T-cell (primary cell): ENCODE measurements around the gene ESR1. TPM values are rescaled to one million over a fixed set of nuclear protein-coding genes. Genes with fewer than 3 reads are reported as not detected.

Experiments used
- ATAC-seq, 4 experiments: fragments of 200-7000 bp in 3 of 4; fragments of 150-1000 bp in 1 of 4; cut with Tn5 transposase; replicated peaks in 1 of 4; 1 replicate in 3 of 4; 2 replicates in 1 of 4; pipeline ENCODE4 v1.10.0; 2021; ENCODE audit warnings: moderate library complexity in 3 of 4, mild to moderate bottlenecking in 2 of 4, moderate number of reproducible peaks in 1 of 4
- CTCF ChIA-PET, 2 donors: fragments of 300-600 bp; sonication (Branson Sonifier 250); formaldehyde crosslinking; loops; one replicate each; lab custom pipeline; 2022; ENCODE audit warnings: antibody characterized with exemption in 2 of 2; lab: Charles Lee
- POLR2A ChIA-PET, 2 donors: fragments of 300-600 bp; sonication (Branson Sonifier 250); formaldehyde crosslinking; loops; one replicate each; lab custom pipeline; 2022; ENCODE audit warnings: antibody characterized with exemption in 2 of 2; lab: Charles Lee
- DNase-seq, 35 experiments: peaks; one replicate each; pipeline versions ENCODE4 v3.0.0 to v3.0.0-alpha.2; 2013 to 2023
- H3K27ac ChIP-seq: one replicate; pipeline ENCODE4 v1.5.1; 2013; ENCODE audit warnings: low read length
- H3K27me3 ChIP-seq, 2 experiments: replicated peaks in 1 of 2; 1 replicate in 1 of 2; 2 replicates in 1 of 2; pipeline versions ENCODE4 v1.6.1 to v1.7.0; 2013; ENCODE audit warnings: low read length in 1 of 2, mixed read lengths in 1 of 2; ENCODE audit not compliant: control insufficient read depth in 2 of 2, insufficient read depth in 2 of 2; ENCODE audit errors: extremely low read depth in 1 of 2
- H3K36me3 ChIP-seq, 2 donors: 1 replicate in 1 of 2; 2 replicates in 1 of 2; pipeline versions ENCODE4 v1.6.1 to v1.7.0; 2013; ENCODE audit warnings: low read length in 1 of 2; ENCODE audit not compliant: control insufficient read depth in 2 of 2, insufficient read depth in 1 of 2; ENCODE audit errors: extremely low read depth in 1 of 2
- H3K4me1 ChIP-seq, 2 experiments: 1 replicate in 1 of 2; 2 replicates in 1 of 2; pipeline versions ENCODE4 v1.6.1 to v1.7.0; 2013; ENCODE audit warnings: low read length in 2 of 2, mixed read lengths in 1 of 2; ENCODE audit not compliant: insufficient read depth in 2 of 2, control insufficient read depth in 1 of 2; ENCODE audit errors: extremely low read depth in 1 of 2
- H3K4me3 ChIP-seq, 2 donors: 1 replicate in 1 of 2; 2 replicates in 1 of 2; pipeline versions ENCODE4 v1.5.1 to v1.7.0; 2013; ENCODE audit warnings: mild to moderate bottlenecking in 2 of 2, low read length in 1 of 2, moderate library complexity in 1 of 2; ENCODE audit not compliant: control insufficient read depth in 1 of 2; ENCODE audit errors: extremely low read depth in 1 of 2
- H3K9me3 ChIP-seq: 2 replicates; pipeline ENCODE4 v1.7.0; 2013
- H3K27ac Mint-ChIP-seq, 2 donors: one replicate each; pipeline ENCODE4 v1.8.0; 2020 to 2021; ENCODE audit warnings: mild to moderate bottlenecking in 2 of 2, mixed read lengths in 2 of 2
- H3K27me3 Mint-ChIP-seq, 2 donors: one replicate each; pipeline ENCODE4 v1.8.0; 2021 to 2022; ENCODE audit warnings: mixed read lengths in 2 of 2
- H3K36me3 Mint-ChIP-seq: one replicate; pipeline ENCODE4 v1.8.0; 2021; ENCODE audit warnings: mixed read lengths
- H3K4me1 Mint-ChIP-seq, 3 donors: one replicate each; pipeline ENCODE4 v1.8.0; 2020 to 2022; ENCODE audit warnings: mixed read lengths in 3 of 3, mild to moderate bottlenecking in 1 of 3
- H3K4me3 Mint-ChIP-seq, 3 donors: one replicate each; pipeline ENCODE4 v1.8.0; 2020 to 2022; ENCODE audit warnings: mild to moderate bottlenecking in 3 of 3, mixed read lengths in 3 of 3, moderate library complexity in 3 of 3
- H3K9me3 Mint-ChIP-seq, 3 donors: one replicate each; pipeline ENCODE4 v1.8.0; 2020 to 2022; ENCODE audit warnings: mixed read lengths in 3 of 3
- WGBS: methylation state at CpG from one replicate; pipeline ENCODE4 v1.1.5; 2013; ENCODE audit warnings: missing lambda C conversion rate; ENCODE audit not compliant: insufficient coverage; 5-methylcytosine and 5-hydroxymethylcytosine counted together
- total RNA-seq, 35 experiments: library from RNA in 6 of 35; stranded (reverse) in 6 of 35; fragments of 120-200 nt in 1 of 35; gene quantifications; one replicate each; pipeline versions ENCODE4 v1.2.1 to v1.2.4 and lab custom pipeline; 2013 to 2026

ESR1 gene
- total RNA-seq, 5 donors from 2014 or later (not counting 1 experiment from before 2014, with no cell fraction given): 1.5 to 7.3 (median 5.8) TPM

- peaks cover 6% of the 10 kb centered on the region for H3K36me3 Mint-ChIP-seq
- Histone ChIP-seq H3K4me1 (no peaks in the 10 kb centered on the region), H3K36me3 (no peaks in the 10 kb centered on the region), H3K9me3 (no peaks in the 10 kb centered on the region), H3K27me3 (no peaks in the 10 kb centered on the region), H3K4me3 (no peak overlapping the region), H3K27ac (no peak overlapping the region)
- no peaks in the 10 kb centered on the region for H3K9me3 Mint-ChIP-seq
- 33% methylated on average over 1 of the region's 3 CpGs for WGBS
- ChIA-PET POLR2A (no interaction called here), CTCF (no interaction called here)
- ATAC-seq (no peak), DNase-seq (no peak)
- no peak overlapping the region for H3K27ac Mint-ChIP-seq
- peaks cover 0 to 3% of the 10 kb centered on the region in 2 donors for H3K27me3 Mint-ChIP-seq
- no peaks in the 10 kb centered on the region for H3K4me1 Mint-ChIP-seq
- no peak overlapping the region for H3K4me3 Mint-ChIP-seq
These were observed 25.2 kb downstream of the ESR1 start for GRCh38 chr6:151832710-151833109.

DNA sequence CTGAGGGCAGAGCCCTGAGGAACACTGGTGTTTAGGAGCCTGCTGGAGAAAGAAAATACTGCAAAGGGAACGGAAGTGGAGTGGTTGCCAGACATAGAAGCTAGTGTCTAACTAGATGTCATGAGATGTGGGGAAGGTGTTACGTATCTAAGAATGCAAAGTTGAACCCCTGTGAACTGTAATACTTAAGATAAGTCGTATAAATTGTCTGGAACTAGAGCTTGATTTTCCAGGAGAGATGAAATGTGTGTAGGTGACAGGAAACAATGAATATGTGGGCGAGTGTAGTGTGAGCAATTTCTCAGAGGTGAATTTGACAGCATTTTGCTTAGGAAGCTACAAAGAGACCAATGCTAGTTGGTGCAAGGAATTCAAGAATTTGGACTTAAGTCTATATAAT, 27.9 kb downstream of the ESR1 start:
- ChIA-PET CTCF (no interaction called here), POLR2A (no interaction called here)
- H3K27ac ChIP-seq: no peak overlapping the region
- no peaks in the 10 kb centered on the region for H3K36me3 ChIP-seq
- no peak for ATAC-seq
- H3K36me3 Mint-ChIP-seq: peaks cover 6% of the 10 kb centered on the region
- H3K27me3 ChIP-seq: no peaks in the 10 kb centered on the region
- H3K4me1 ChIP-seq: no peaks in the 10 kb centered on the region
- no peaks in the 10 kb centered on the region for H3K9me3 Mint-ChIP-seq
- DNase-seq: no peak
- H3K27ac Mint-ChIP-seq: no peak overlapping the region
- no peak overlapping the region for H3K4me3 ChIP-seq
- no peak overlapping the region for H3K4me3 Mint-ChIP-seq
- no peaks in the 10 kb centered on the region for H3K4me1 Mint-ChIP-seq
- 49% methylated on average over 4 of the region's 4 CpGs for WGBS
- no peaks in the 10 kb centered on the region for H3K9me3 ChIP-seq
- peaks cover 0 to 3% of the 10 kb centered on the region in 2 donors for H3K27me3 Mint-ChIP-seq

GRCh38 chr6:151837223-151837622, 29.7 kb downstream of the ESR1 start:
- WGBS: 71% methylated on average over 1 of the region's 5 CpGs

GRCh38 chr6:151842816-151843215, 35.3 kb downstream of the ESR1 start:
- CTCF ChIA-PET: no interaction called here
- Mint-ChIP-seq H3K27ac (no peak overlapping the region), H3K4me1 (no peaks in the 10 kb centered on the region), H3K36me3 (peaks cover 10% of the 10 kb centered on the region), H3K27me3 (no peaks in the 10 kb centered on the region), H3K9me3 (no peaks in the 10 kb centered on the region), H3K4me3 (no peak overlapping the region)
- 83% methylated on average over 1 of the region's 2 CpGs for WGBS
- H3K4me1 ChIP-seq: no peaks in the 10 kb centered on the region
- DNase-seq (no peak), ATAC-seq (no peak)
- no peak overlapping the region for H3K27ac ChIP-seq
- H3K4me3 ChIP-seq: no peak overlapping the region
- no peaks in the 10 kb centered on the region for H3K9me3 ChIP-seq
- no peaks in the 10 kb centered on the region for H3K36me3 ChIP-seq
- H3K27me3 ChIP-seq: no peaks in the 10 kb centered on the region
- POLR2A ChIA-PET: no interaction called here

More at GRCh38 chr6:151837223-151837622, 29.7 kb downstream of the ESR1 start:
- Mint-ChIP-seq H3K36me3 (peaks cover 6% of the 10 kb centered on the region), H3K27ac (no peak overlapping the region), H3K4me3 (no peak overlapping the region), H3K4me1 (no peaks in the 10 kb centered on the region), H3K9me3 (no peaks in the 10 kb centered on the region), H3K27me3 (peaks cover 0 to 3% of the 10 kb centered on the region in 2 donors)
- CTCF ChIA-PET: interaction anchor here in 1 of 2 donors (0.7 kb wide), 1 partner anchor 429 kb away, joined by 5 read pairs; no protein-coding TSS in a partner anchor
- H3K9me3 ChIP-seq: no peaks in the 10 kb centered on the region
- no peak overlapping the region for H3K4me3 ChIP-seq
- no peaks in the 10 kb centered on the region for H3K4me1 ChIP-seq
- no peak for DNase-seq
- POLR2A ChIA-PET: no interaction called here
- H3K27me3 ChIP-seq: no peaks in the 10 kb centered on the region
- H3K27ac ChIP-seq: no peak overlapping the region
- no peak for ATAC-seq
- H3K36me3 ChIP-seq: no peaks in the 10 kb centered on the region

DNA sequence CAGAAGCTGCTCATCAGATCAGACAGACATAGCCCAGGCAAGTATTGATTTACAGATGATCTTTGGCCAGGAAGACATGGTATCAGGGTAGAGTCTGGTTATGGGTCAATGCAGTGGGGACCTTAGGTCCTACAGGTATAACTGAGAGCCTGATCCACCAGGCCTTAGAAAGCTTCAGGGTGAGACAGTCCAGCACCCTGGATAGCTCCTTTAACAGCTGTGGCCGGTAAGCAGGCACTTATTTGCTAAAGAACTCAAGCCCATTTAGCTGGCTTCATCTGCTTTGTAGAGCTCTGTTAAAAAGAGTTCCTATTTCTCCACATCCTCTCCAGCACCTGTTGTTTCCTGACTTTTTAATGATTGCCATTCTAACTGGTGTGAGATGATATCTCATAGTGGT, 39.6 kb downstream of the ESR1 start:
- Histone ChIP-seq H3K4me3 (no peak overlapping the region), H3K36me3 (no peaks in the 10 kb centered on the region), H3K4me1 (no peaks in the 10 kb centered on the region), H3K9me3 (no peaks in the 10 kb centered on the region), H3K27me3 (no peaks in the 10 kb centered on the region), H3K27ac (no peak overlapping the region)
- peak in 1 of 35 experiments; percentile 1 for DNase-seq
- no peak for ATAC-seq
- no peak overlapping the region for H3K27ac Mint-ChIP-seq
- no peak overlapping the region for H3K4me3 Mint-ChIP-seq
- no peaks in the 10 kb centered on the region for H3K27me3 Mint-ChIP-seq
- H3K36me3 Mint-ChIP-seq: peaks cover 10% of the 10 kb centered on the region
- H3K9me3 Mint-ChIP-seq: no peaks in the 10 kb centered on the region
- ChIA-PET CTCF (no interaction called here), POLR2A (no interaction called here)
- H3K4me1 Mint-ChIP-seq: no peaks in the 10 kb centered on the region
- WGBS: 100% methylated on average over 1 of the region's 1 CpG

GRCh38 chr6:151850479-151851003, 43.1 kb downstream of the ESR1 start:
- no peak for ATAC-seq
- Mint-ChIP-seq H3K9me3 (no peaks in the 10 kb centered on the region), H3K4me3 (no peak overlapping the region), H3K27me3 (no peaks in the 10 kb centered on the region), H3K36me3 (no peaks in the 10 kb centered on the region), H3K27ac (no peak overlapping the region), H3K4me1 (no peaks in the 10 kb centered on the region)
- H3K4me3 ChIP-seq: no peak overlapping the region
- no peaks in the 10 kb centered on the region for H3K4me1 ChIP-seq
- H3K27me3 ChIP-seq: no peaks in the 10 kb centered on the region
- ChIA-PET CTCF (no interaction called here), POLR2A (no interaction called here)
- no peak for DNase-seq
- H3K9me3 ChIP-seq: no peaks in the 10 kb centered on the region
- WGBS: 95% methylated on average over 4 of the region's 5 CpGs
- no peak overlapping the region for H3K27ac ChIP-seq
- H3K36me3 ChIP-seq: no peaks in the 10 kb centered on the region

- POLR2A ChIA-PET: no interaction called here
- Histone ChIP-seq H3K4me1 (no peaks in the 10 kb centered on the region), H3K36me3 (no peaks in the 10 kb centered on the region), H3K9me3 (no peaks in the 10 kb centered on the region), H3K27ac (no peak overlapping the region), H3K27me3 (no peaks in the 10 kb centered on the region), H3K4me3 (no peak overlapping the region)
- no peak overlapping the region for H3K4me3 Mint-ChIP-seq
- no peak for DNase-seq
- H3K4me1 Mint-ChIP-seq: no peaks in the 10 kb centered on the region
- WGBS: no CpG with 5 or more reads among the region's 2 CpGs
- H3K9me3 Mint-ChIP-seq: no peaks in the 10 kb centered on the region
- ATAC-seq: no peak
- no peak overlapping the region for H3K27ac Mint-ChIP-seq
- CTCF ChIA-PET: no interaction called here
- no peaks in the 10 kb centered on the region for H3K36me3 Mint-ChIP-seq
- no peaks in the 10 kb centered on the region for H3K27me3 Mint-ChIP-seq
These were observed 50.8 kb downstream of the ESR1 start for GRCh38 chr6:151858294-151858693.
